ENCODE data around the gene RPGRIP1.
"Not testable (repeated sequence)": the region's sequence is repeated elsewhere in the genome, so short reads cannot be mapped to it uniquely, and the experiment has no call there.

Gene RPGRIP1

DNA sequence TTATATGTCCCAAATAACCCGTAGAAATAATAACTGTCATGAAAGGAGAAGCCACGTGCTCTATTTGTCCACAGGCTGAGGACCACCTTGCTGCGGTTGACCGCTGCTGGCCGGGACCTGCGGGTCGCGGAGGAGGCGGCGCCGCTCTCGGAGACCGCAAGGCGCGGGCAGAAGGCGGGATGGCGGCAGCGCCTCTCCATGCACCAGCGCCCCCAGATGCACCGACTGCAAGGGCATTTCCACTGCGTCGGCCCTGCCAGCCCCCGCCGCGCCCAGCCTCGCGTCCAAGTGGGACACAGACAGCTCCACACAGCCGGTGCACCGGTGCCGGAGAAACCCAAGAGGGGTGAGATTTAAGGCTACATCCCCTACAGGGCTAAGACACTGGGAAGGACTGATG is 21.0 kb downstream of the RPGRIP1 start:
- no peak overlapping the region for H3K4me3 ChIP-seq (ENCODE audit: low read length, poor library complexity, severe bottlenecking)
- H3K79me2 ChIP-seq (ENCODE audit: insufficient read depth, low read length): no peaks in the 10 kb centered on the region
- H3K36me3 ChIP-seq (ENCODE audit: insufficient read depth, low read length): no peaks in the 10 kb centered on the region
- no peak overlapping the region for H3K9ac ChIP-seq (ENCODE audit: low read depth, low read length, poor library complexity, severe bottlenecking)
- H4K20me1 ChIP-seq (ENCODE audit: insufficient read depth, low read length, poor library complexity, severe bottlenecking): no peaks in the 10 kb centered on the region
- TF ChIP-seq EZH2phosphoT487 (IDR thresholded peaks at IDR 0.05; ENCODE audit: borderline replicate concordance): no peak
- no peak overlapping the region for H2AFZ ChIP-seq (ENCODE audit: low read length)
- H3K9me2 ChIP-seq (replicated peaks; ENCODE audit: low read depth, low read length): no peaks in the 10 kb centered on the region
- no peaks in the 10 kb centered on the region for H3K4me1 ChIP-seq (ENCODE audit: insufficient read depth, low read length, poor library complexity, severe bottlenecking)
- H3F3A ChIP-seq (ENCODE audit: low read depth): no peaks in the 10 kb centered on the region
- peak overlapping the region; percentile 30 for H3K4me2 ChIP-seq (ENCODE audit: low read depth, low read length, poor library complexity, severe bottlenecking)
- H3K9me3 ChIP-seq (ENCODE audit: insufficient read depth, low read depth, low read length): no peaks in the 10 kb centered on the region
- no peaks in the 10 kb centered on the region for H3K27me3 ChIP-seq (ENCODE audit: insufficient read depth, low read length, poor library complexity, severe bottlenecking)

DNA sequence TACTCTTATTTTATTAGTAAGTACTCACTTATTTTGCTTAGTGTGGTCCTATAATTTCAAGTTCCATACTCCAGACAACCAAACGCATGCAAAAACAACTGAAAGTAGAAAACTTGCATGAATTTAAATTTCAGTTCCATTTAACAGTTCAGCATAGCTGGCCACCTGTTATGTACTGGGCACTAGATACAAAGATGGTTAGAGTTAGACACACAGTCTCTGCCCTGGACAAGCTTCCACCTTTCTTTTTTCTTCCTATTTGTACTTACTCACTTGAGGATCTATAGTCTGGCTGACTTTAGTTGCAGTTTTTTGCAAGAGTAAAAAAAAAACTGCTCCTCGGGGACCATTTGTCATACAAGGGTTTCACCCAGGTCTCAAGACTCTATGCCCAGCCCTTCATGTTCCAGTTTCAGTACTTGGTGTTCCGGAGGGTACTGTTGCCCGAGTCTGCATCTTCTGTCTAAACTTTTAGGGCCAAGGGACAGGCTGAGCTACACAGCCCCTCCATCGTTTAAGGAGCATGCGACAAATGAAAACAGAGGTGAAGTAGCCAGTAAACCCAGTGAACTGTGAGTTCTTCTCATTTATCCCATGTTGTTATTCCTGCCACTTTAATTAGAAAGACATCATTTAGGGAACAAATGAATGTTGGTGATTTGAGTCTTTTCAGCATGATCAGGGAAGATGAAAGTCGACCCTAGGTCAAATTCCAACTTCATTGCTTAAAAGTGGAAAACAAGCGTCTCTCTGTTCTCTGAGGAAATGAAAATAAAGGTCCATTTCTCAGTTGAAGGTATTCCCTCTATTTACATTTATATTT is 22.3 kb downstream of the RPGRIP1 start:
- Histone ChIP-seq H3K4me2 (ENCODE audit: low read depth, low read length, poor library complexity, severe bottlenecking) (no peak overlapping the region), H3F3A (ENCODE audit: low read depth) (no peaks in the 10 kb centered on the region), H3K9me3 (ENCODE audit: insufficient read depth, low read depth, low read length) (no peaks in the 10 kb centered on the region), H3K4me1 (ENCODE audit: insufficient read depth, low read length, poor library complexity, severe bottlenecking) (no peaks in the 10 kb centered on the region), H3K79me2 (ENCODE audit: insufficient read depth, low read length) (no peaks in the 10 kb centered on the region), H3K9me2 (replicated peaks; ENCODE audit: low read depth, low read length) (no peaks in the 10 kb centered on the region), H3K36me3 (ENCODE audit: insufficient read depth, low read length) (no peaks in the 10 kb centered on the region), H4K20me1 (ENCODE audit: insufficient read depth, low read length, poor library complexity, severe bottlenecking) (no peaks in the 10 kb centered on the region), H3K4me3 (ENCODE audit: low read length, poor library complexity, severe bottlenecking) (no peak overlapping the region), H3K27me3 (ENCODE audit: insufficient read depth, low read length, poor library complexity, severe bottlenecking) (no peaks in the 10 kb centered on the region), H3K9ac (ENCODE audit: low read depth, low read length, poor library complexity, severe bottlenecking) (no peak overlapping the region), H2AFZ (ENCODE audit: low read length) (0 out of 2 replicates have a peak overlapping the region, but pooled peaks have one; percentile 5)
- no peak for TF ChIP-seq EZH2phosphoT487 (IDR thresholded peaks at IDR 0.05; ENCODE audit: borderline replicate concordance)
- TF ChIP-seq, protein P1, sequence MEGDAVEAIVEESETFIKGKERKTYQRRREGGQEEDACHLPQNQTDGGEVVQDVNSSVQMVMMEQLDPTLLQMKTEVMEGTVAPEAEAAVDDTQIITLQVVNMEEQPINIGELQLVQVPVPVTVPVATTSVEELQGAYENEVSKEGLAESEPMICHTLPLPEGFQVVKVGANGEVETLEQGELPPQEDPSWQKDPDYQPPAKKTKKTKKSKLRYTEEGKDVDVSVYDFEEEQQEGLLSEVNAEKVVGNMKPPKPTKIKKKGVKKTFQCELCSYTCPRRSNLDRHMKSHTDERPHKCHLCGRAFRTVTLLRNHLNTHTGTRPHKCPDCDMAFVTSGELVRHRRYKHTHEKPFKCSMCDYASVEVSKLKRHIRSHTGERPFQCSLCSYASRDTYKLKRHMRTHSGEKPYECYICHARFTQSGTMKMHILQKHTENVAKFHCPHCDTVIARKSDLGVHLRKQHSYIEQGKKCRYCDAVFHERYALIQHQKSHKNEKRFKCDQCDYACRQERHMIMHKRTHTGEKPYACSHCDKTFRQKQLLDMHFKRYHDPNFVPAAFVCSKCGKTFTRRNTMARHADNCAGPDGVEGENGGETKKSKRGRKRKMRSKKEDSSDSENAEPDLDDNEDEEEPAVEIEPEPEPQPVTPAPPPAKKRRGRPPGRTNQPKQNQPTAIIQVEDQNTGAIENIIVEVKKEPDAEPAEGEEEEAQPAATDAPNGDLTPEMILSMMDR (conservative IDR thresholded peaks at IDR 0.05; ENCODE audit: low read length): no peak

DNA sequence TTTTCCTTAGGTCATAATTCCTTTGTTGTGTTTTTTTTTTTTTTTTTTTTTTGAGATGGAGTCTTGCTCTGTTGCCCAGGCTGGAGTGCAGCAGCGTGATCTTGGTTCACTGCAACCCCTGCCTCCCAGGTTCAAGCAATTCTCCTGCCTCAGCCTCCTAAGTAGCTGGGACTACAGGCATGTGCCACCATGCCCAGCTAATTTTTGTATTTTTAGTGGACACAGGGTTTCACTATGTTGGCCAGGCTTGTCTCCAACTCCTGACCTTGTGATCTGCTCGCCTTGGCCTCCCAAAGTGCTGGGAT is 22.9 kb downstream of the RPGRIP1 start:
- not testable (repeated sequence) for H3K9me2 ChIP-seq (replicated peaks; ENCODE audit: low read depth, low read length); H3K4me3 ChIP-seq (ENCODE audit: low read length, poor library complexity, severe bottlenecking); H3K9me3 ChIP-seq (ENCODE audit: insufficient read depth, low read depth, low read length); H3K36me3 ChIP-seq (ENCODE audit: insufficient read depth, low read length); H3K27me3 ChIP-seq (ENCODE audit: insufficient read depth, low read length, poor library complexity, severe bottlenecking); H3K9ac ChIP-seq (ENCODE audit: low read depth, low read length, poor library complexity, severe bottlenecking); H3F3A ChIP-seq (ENCODE audit: low read depth); H3K4me1 ChIP-seq (ENCODE audit: insufficient read depth, low read length, poor library complexity, severe bottlenecking); H3K79me2 ChIP-seq (ENCODE audit: insufficient read depth, low read length); H3K4me2 ChIP-seq (ENCODE audit: low read depth, low read length, poor library complexity, severe bottlenecking); H4K20me1 ChIP-seq (ENCODE audit: insufficient read depth, low read length, poor library complexity, severe bottlenecking); H2AFZ ChIP-seq (ENCODE audit: low read length)

DNA sequence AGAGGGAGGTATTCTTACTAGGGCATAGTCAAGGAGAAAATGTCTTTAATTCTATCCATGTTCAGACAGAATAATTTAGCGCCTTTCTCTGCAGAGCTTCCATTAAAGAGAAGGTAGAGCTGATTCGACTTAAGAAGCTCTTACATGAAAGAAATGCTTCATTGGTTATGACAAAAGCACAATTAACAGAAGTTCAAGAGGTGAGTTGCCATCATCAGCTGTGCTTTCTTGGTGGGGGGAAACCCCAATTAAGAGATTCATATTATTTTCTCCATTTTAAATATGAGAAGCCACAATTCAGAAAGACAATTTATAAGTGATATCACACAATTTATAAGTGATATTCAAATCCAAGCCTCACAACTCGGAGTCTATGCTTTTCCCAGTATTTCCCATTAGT is 27.8 kb downstream of the RPGRIP1 start:
- no peak for TF ChIP-seq EZH2phosphoT487 (IDR thresholded peaks at IDR 0.05; ENCODE audit: borderline replicate concordance)
- TF ChIP-seq, protein P1 (conservative IDR thresholded peaks at IDR 0.05; ENCODE audit: low read length): no peak
- Histone ChIP-seq H3K4me3 (ENCODE audit: low read length, poor library complexity, severe bottlenecking) (no peak overlapping the region), H3K9ac (ENCODE audit: low read depth, low read length, poor library complexity, severe bottlenecking) (peak overlapping the region; percentile 35), H3K4me1 (ENCODE audit: insufficient read depth, low read length, poor library complexity, severe bottlenecking) (peaks cover 4% of the 10 kb centered on the region), H3K9me3 (ENCODE audit: insufficient read depth, low read depth, low read length) (no peaks in the 10 kb centered on the region), H3K9me2 (replicated peaks; ENCODE audit: low read depth, low read length) (no peaks in the 10 kb centered on the region), H3F3A (ENCODE audit: low read depth) (no peaks in the 10 kb centered on the region), H2AFZ (ENCODE audit: low read length) (no peak overlapping the region), H3K36me3 (ENCODE audit: insufficient read depth, low read length) (no peaks in the 10 kb centered on the region), H3K4me2 (ENCODE audit: low read depth, low read length, poor library complexity, severe bottlenecking) (no peak overlapping the region), H3K27me3 (ENCODE audit: insufficient read depth, low read length, poor library complexity, severe bottlenecking) (no peaks in the 10 kb centered on the region), H4K20me1 (ENCODE audit: insufficient read depth, low read length, poor library complexity, severe bottlenecking) (no peaks in the 10 kb centered on the region), H3K79me2 (ENCODE audit: insufficient read depth, low read length) (no peaks in the 10 kb centered on the region)

All from Loucy (cell line).